ENCODE results near the gene ZCCHC3. TPM values are rescaled to one million over a fixed set of nuclear protein-coding genes. Genes with fewer than 3 reads are reported as not detected.

The ZCCHC3 gene
- polyA plus RNA-seq, 3 donors = 4.5 to 9.2 (median 5.6) TPM

DNA sequence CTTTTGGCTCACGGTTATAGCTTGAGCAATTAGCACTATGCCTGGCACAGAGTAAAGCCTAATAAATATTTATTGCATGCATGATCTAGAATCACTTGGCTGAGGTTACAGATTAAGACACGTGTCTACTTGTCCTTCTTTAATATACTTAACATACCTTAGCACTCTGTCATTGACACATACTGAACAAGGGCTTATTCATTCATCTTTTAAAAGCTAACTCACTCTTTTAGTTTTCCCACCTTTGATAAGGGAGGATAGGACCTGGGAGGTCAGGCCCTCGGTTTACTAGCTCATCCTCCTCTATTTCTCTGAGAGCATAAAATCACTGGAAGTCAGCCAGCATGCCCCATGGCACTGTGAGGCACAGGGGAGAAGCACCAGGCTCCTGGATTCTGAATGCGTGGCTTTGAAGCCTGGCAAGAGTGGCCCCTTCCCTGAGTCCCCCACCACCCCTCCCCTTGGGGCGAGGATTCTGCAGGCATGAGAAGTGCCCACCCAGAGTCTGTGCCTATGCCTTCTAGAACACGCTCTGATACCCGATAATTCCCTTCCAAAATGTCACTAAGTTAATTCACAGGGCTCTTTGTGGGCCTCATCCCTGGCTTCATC, 11.2 kb downstream of the ZCCHC3 start:
- H3K36me3 ChIP-seq (replicated peaks in 1 of 2; ENCODE audit: control insufficient read depth in 1 of 2, insufficient read depth in 2 of 2, low read length in 2 of 2) = no peaks in the 10 kb centered on the region
- H3K4me3 ChIP-seq (replicated peaks in 1 of 3; ENCODE audit: low read depth in 2 of 3, low read length in 3 of 3) = no peak overlapping the region
- H2AFZ ChIP-seq (ENCODE audit: insufficient read depth, low read depth, low read length, poor library complexity, severe bottlenecking) = no peak overlapping the region
- H3K27me3 Mint-ChIP-seq (ENCODE audit: low read depth in 3 of 3) = peaks cover 0 to 3% (median 1%) of the 10 kb centered on the region in 3 donors
- H3K4me1 ChIP-seq (ENCODE audit: control insufficient read depth in 1 of 2, insufficient read depth in 2 of 2, low read length in 2 of 2) = peaks cover 28% of the 10 kb centered on the region in 2 donors
- 97% methylated on average over 4 of the region's 7 CpGs for WGBS (ENCODE audit: insufficient coverage)
- H3K4me1 Mint-ChIP-seq = peaks cover 23% of the 10 kb centered on the region
- TF ChIP-seq, protein P1, sequence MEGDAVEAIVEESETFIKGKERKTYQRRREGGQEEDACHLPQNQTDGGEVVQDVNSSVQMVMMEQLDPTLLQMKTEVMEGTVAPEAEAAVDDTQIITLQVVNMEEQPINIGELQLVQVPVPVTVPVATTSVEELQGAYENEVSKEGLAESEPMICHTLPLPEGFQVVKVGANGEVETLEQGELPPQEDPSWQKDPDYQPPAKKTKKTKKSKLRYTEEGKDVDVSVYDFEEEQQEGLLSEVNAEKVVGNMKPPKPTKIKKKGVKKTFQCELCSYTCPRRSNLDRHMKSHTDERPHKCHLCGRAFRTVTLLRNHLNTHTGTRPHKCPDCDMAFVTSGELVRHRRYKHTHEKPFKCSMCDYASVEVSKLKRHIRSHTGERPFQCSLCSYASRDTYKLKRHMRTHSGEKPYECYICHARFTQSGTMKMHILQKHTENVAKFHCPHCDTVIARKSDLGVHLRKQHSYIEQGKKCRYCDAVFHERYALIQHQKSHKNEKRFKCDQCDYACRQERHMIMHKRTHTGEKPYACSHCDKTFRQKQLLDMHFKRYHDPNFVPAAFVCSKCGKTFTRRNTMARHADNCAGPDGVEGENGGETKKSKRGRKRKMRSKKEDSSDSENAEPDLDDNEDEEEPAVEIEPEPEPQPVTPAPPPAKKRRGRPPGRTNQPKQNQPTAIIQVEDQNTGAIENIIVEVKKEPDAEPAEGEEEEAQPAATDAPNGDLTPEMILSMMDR (IDR thresholded peaks at IDR 0.05) = no peak
- no peak for DNase-seq
- H3K27ac Mint-ChIP-seq = no peak overlapping the region
- no peak overlapping the region for H3K9ac ChIP-seq (ENCODE audit: insufficient read depth, low read length, poor library complexity, severe bottlenecking)
- H3K4me3 Mint-ChIP-seq = no peak overlapping the region
- H3K36me3 Mint-ChIP-seq = peaks cover 0 to 3% of the 10 kb centered on the region in 2 donors
- H3K27ac ChIP-seq (ENCODE audit: low read depth in 1 of 2, low read length in 2 of 2) = no peak overlapping the region
- H3K9me3 Mint-ChIP-seq = no peaks in the 10 kb centered on the region
- H3K27me3 ChIP-seq (ENCODE audit: control insufficient read depth in 2 of 2, insufficient read depth in 2 of 2, low read length in 2 of 2) = no peaks in the 10 kb centered on the region
- H4K20me1 ChIP-seq (ENCODE audit: insufficient read depth, low read length) = no peaks in the 10 kb centered on the region
- intact Hi-C loops (cut with micrococcal nuclease) = no loop called here
- no peaks in the 10 kb centered on the region for H3K79me2 ChIP-seq (ENCODE audit: insufficient read depth, low read length)
- H3K9me3 ChIP-seq (replicated peaks in 1 of 2; ENCODE audit: control insufficient read depth in 1 of 2, insufficient read depth in 1 of 2, low read length in 2 of 2) = no peaks in the 10 kb centered on the region
- H3K4me2 ChIP-seq (replicated peaks; ENCODE audit: extremely low read depth, low read length, poor library complexity, severe bottlenecking) = no peak overlapping the region

DNA sequence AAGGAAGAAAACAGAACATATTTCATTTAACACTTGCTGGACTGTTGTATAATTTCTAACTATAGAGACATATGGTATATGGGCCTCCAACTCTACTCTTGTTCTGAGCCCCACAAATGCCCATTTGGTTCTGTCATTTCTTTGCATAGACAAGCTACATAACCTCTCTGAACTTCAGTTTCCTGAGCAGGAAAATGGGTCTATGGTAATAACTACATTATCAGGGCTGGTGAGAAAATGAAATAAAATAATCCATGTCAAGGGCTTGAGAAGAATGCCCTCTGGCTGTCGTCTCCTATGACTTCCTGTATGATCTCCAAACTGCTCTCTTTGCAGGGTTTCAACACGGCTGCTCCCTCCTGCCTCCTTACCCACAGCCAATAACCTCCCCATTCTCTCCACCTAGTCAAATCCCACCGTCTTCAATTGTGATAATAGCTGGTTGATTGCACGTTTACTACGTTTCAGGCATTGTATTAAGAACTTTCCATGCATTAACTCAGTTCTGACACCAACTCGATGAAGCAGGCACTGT, 12.0 kb downstream of the ZCCHC3 start:
- Histone ChIP-seq H2AFZ (ENCODE audit: insufficient read depth, low read depth, low read length, poor library complexity, severe bottlenecking) (peak overlapping the region; percentile 70), H3K4me3 (replicated peaks in 1 of 3; ENCODE audit: low read depth in 2 of 3, low read length in 3 of 3) (peak overlapping the region in 2 of 3 experiments; percentile 46 to 70), H3K9me3 (replicated peaks in 1 of 2; ENCODE audit: control insufficient read depth in 1 of 2, insufficient read depth in 1 of 2, low read length in 2 of 2) (no peaks in the 10 kb centered on the region), H3K27me3 (ENCODE audit: control insufficient read depth in 2 of 2, insufficient read depth in 2 of 2, low read length in 2 of 2) (no peaks in the 10 kb centered on the region), H3K4me2 (replicated peaks; ENCODE audit: extremely low read depth, low read length, poor library complexity, severe bottlenecking) (peak overlapping the region; percentile 76), H3K4me1 (ENCODE audit: control insufficient read depth in 1 of 2, insufficient read depth in 2 of 2, low read length in 2 of 2) (peaks cover 28% of the 10 kb centered on the region in 2 donors), H3K79me2 (ENCODE audit: insufficient read depth, low read length) (no peaks in the 10 kb centered on the region), H3K9ac (ENCODE audit: insufficient read depth, low read length, poor library complexity, severe bottlenecking) (peak overlapping the region; percentile 11), H3K36me3 (replicated peaks in 1 of 2; ENCODE audit: control insufficient read depth in 1 of 2, insufficient read depth in 2 of 2, low read length in 2 of 2) (no peaks in the 10 kb centered on the region), H4K20me1 (ENCODE audit: insufficient read depth, low read length) (no peaks in the 10 kb centered on the region), H3K27ac (ENCODE audit: low read depth in 1 of 2, low read length in 2 of 2) (peak overlapping the region; percentile 36 to 39)
- intact Hi-C loops (cut with micrococcal nuclease) = no loop called here
- no CpG with 5 or more reads among the region's 6 CpGs for WGBS (ENCODE audit: insufficient coverage)
- peaks cover 0 to 3% (median 1%) of the 10 kb centered on the region in 3 donors for H3K27me3 Mint-ChIP-seq (ENCODE audit: low read depth in 3 of 3)
- peak overlapping the region in 1 of 2 donors; percentile 87 for H3K4me3 Mint-ChIP-seq
- no peaks in the 10 kb centered on the region for H3K9me3 Mint-ChIP-seq
- TF ChIP-seq, protein P1 (IDR thresholded peaks at IDR 0.05) = no peak
- no peak for DNase-seq
- H3K27ac Mint-ChIP-seq = peak overlapping the region; percentile 21 to 93 (median 79)
- H3K4me1 Mint-ChIP-seq = peaks cover 23% of the 10 kb centered on the region
- H3K36me3 Mint-ChIP-seq = no peaks in the 10 kb centered on the region
